Femur (tissue), 1 donor: ENCODE measurements around the gene DNAH2.

ENCODE experiments used
- DNase-seq: peaks from one replicate; pipeline ENCODE4 v3.0.0-alpha.2; 2017

The DNAH2 gene

GRCh38 chr17:7881276-7882054, 163.9 kb downstream of the DNAH2 start:
- peak; percentile 47 for DNase-seq

GRCh38 chr17:7882068-7882467, 164.5 kb downstream of the DNAH2 start:
- DNase-seq: no peak

- DNase-seq: no peak
Measured at GRCh38 chr17:7882629-7883028, 165.1 kb downstream of the DNAH2 start.
